ENCODE data around the gene CCDC177.

The CCDC177 gene

GRCh38 chr14:69547701-69548348, 26.8 kb downstream of the CCDC177 start:
- TF ChIP-seq POLR2AphosphoS5 (IDR thresholded peaks at IDR 0.05; ENCODE audit: low read depth) (no peak), REST (IDR thresholded peaks at IDR 0.05; ENCODE audit: insufficient replicate concordance, low read depth) (no peak), GABPA (IDR thresholded peaks at IDR 0.05; ENCODE audit: low read depth) (no peak), CTCF (IDR thresholded peaks at IDR 0.05; ENCODE audit: insufficient read depth, low read length) (no peak), SPI1 (IDR thresholded peaks at IDR 0.05; ENCODE audit: borderline replicate concordance, low read depth) (no peak)
- DNase-seq (ENCODE audit: low read depth in 1 of 2, low spot score in 1 of 2), result no peak
- H3K27ac ChIP-seq (replicated peaks), result no peak overlapping the region
- no peaks in the 10 kb centered on the region for H3K27me3 ChIP-seq (ENCODE audit: insufficient read depth, poor library complexity, severe bottlenecking)
- H3K4me3 ChIP-seq (replicated peaks; ENCODE audit: insufficient read depth, low read length), result no peak overlapping the region

- TF ChIP-seq CTCF (IDR thresholded peaks at IDR 0.05; ENCODE audit: insufficient read depth, low read length), result no peak
- TF ChIP-seq SPI1 (IDR thresholded peaks at IDR 0.05; ENCODE audit: borderline replicate concordance, low read depth), result no peak
- TF ChIP-seq POLR2AphosphoS5 (IDR thresholded peaks at IDR 0.05; ENCODE audit: low read depth), result no peak
- TF ChIP-seq GABPA (IDR thresholded peaks at IDR 0.05; ENCODE audit: low read depth), result no peak
- no peak for TF ChIP-seq REST (IDR thresholded peaks at IDR 0.05; ENCODE audit: insufficient replicate concordance, low read depth)
- H3K27ac ChIP-seq (replicated peaks), result no peak overlapping the region
- H3K27me3 ChIP-seq (ENCODE audit: insufficient read depth, poor library complexity, severe bottlenecking), result no peaks in the 10 kb centered on the region
- H3K4me3 ChIP-seq (replicated peaks; ENCODE audit: insufficient read depth, low read length), result no peak overlapping the region
- DNase-seq (ENCODE audit: low read depth in 1 of 2, low spot score in 1 of 2), result peak; percentile 70 to 86
Measured at GRCh38 chr14:69543341-69544115, 31.1 kb downstream of the CCDC177 start.

- H3K27me3 ChIP-seq (ENCODE audit: insufficient read depth, poor library complexity, severe bottlenecking), result no peaks in the 10 kb centered on the region
- TF ChIP-seq CTCF (IDR thresholded peaks at IDR 0.05; ENCODE audit: insufficient read depth, low read length) (no peak), GABPA (IDR thresholded peaks at IDR 0.05; ENCODE audit: low read depth) (no peak)
- no peak for DNase-seq (ENCODE audit: low read depth in 1 of 2, low spot score in 1 of 2)
- H3K4me3 ChIP-seq (replicated peaks; ENCODE audit: insufficient read depth, low read length), result no peak overlapping the region
- no peak overlapping the region for H3K27ac ChIP-seq (replicated peaks)
Measured at GRCh38 chr14:69542311-69542710, 32.4 kb downstream of the CCDC177 start.

Measured in HL-60 (cell line).